ENCODE data around the gene PARD3B.

PARD3B gene

GRCh38 chr2:204743393-204743960, 198.2 kb downstream of the PARD3B start:
- ChIA-PET CTCF (interaction anchor here (0.7 kb wide), 1 partner anchor 1591 kb away, joined by 3 read pairs; no protein-coding TSS in a partner anchor), POLR2A (ENCODE audit: low non-redundant PET) (no interaction called here)
- TF ChIP-seq CTCF (conservative IDR thresholded peaks at IDR 0.05; ENCODE audit: low read depth), result no peak
- no peak for DNase-seq (ENCODE audit: low spot score)
- no peak overlapping the region for H3K27ac ChIP-seq

- no peak for DNase-seq (ENCODE audit: low spot score)
- H3K27ac ChIP-seq, result no peak overlapping the region
- POLR2A ChIA-PET (ENCODE audit: low non-redundant PET), result no interaction called here
- CTCF ChIA-PET, result no interaction called here
- no peak for TF ChIP-seq CTCF (conservative IDR thresholded peaks at IDR 0.05; ENCODE audit: low read depth)
Observed at GRCh38 chr2:204744506-204744905, 199.2 kb downstream of the PARD3B start.

GRCh38 chr2:204748286-204748685, 203.0 kb downstream of the PARD3B start:
- no peak for TF ChIP-seq CTCF (conservative IDR thresholded peaks at IDR 0.05; ENCODE audit: low read depth)
- DNase-seq (ENCODE audit: low spot score), result no peak
- H3K27ac ChIP-seq, result no peak overlapping the region
- ChIA-PET POLR2A (ENCODE audit: low non-redundant PET) (no interaction called here), CTCF (no interaction called here)

- POLR2A ChIA-PET (ENCODE audit: low non-redundant PET), result no interaction called here
- DNase-seq (ENCODE audit: low spot score), result peak; percentile 4
- CTCF ChIA-PET, result interaction anchor here (1.0 kb wide), 1 partner anchor 724 kb away, joined by 3 read pairs; no protein-coding TSS in a partner anchor
- H3K27ac ChIP-seq, result no peak overlapping the region
- no peak for TF ChIP-seq CTCF (conservative IDR thresholded peaks at IDR 0.05; ENCODE audit: low read depth)
Observed at GRCh38 chr2:204749319-204749718, 204.0 kb downstream of the PARD3B start.

- no peak for TF ChIP-seq CTCF (conservative IDR thresholded peaks at IDR 0.05; ENCODE audit: low read depth)
- POLR2A ChIA-PET (ENCODE audit: low non-redundant PET), result no interaction called here
- CTCF ChIA-PET, result interaction anchor here (0.7 to 1.0 kb wide), 3 partner anchors 601 to 968 kb away, joined by 3 read pairs; no protein-coding TSS in a partner anchor
Observed at GRCh38 chr2:204750389-204750788, 205.1 kb downstream of the PARD3B start.

GRCh38 chr2:204751472-204751871, 206.2 kb downstream of the PARD3B start:
- ChIA-PET POLR2A (ENCODE audit: low non-redundant PET) (no interaction called here), CTCF (no interaction called here)
- no peak for TF ChIP-seq CTCF (conservative IDR thresholded peaks at IDR 0.05; ENCODE audit: low read depth)
- H3K27ac ChIP-seq, result no peak overlapping the region
- no peak for DNase-seq (ENCODE audit: low spot score)

More at GRCh38 chr2:204750389-204750788, 205.1 kb downstream of the PARD3B start:
- DNase-seq (ENCODE audit: low spot score), result no peak
- no peak overlapping the region for H3K27ac ChIP-seq

Data from RWPE1 (cell line).